ENCODE data around the gene PPP1R12B.
"Not testable (repeated sequence)": the region's sequence is repeated elsewhere in the genome, so short reads cannot be mapped to it uniquely, and the experiment has no call there.

DNA sequence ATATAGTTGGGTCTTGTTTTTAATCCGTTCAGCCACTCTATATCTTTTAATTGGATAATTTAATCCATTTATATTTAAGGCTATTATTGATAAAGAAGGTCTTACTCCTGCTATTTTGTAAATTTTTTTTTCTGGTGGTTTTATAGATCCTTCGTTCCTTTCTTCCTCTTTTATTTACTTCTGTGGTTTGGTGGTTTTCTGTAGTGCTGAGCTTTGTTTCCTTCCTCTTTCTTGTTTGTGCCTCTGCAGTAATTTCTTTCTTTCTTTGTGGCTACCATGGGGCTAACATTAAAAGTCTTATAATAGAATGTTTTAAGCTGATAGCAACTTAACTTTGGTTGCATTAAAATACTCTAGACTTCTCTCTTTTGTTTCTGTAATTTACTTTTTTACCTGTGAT is 135.5 kb downstream of the PPP1R12B start:
- TF ChIP-seq, protein P1, sequence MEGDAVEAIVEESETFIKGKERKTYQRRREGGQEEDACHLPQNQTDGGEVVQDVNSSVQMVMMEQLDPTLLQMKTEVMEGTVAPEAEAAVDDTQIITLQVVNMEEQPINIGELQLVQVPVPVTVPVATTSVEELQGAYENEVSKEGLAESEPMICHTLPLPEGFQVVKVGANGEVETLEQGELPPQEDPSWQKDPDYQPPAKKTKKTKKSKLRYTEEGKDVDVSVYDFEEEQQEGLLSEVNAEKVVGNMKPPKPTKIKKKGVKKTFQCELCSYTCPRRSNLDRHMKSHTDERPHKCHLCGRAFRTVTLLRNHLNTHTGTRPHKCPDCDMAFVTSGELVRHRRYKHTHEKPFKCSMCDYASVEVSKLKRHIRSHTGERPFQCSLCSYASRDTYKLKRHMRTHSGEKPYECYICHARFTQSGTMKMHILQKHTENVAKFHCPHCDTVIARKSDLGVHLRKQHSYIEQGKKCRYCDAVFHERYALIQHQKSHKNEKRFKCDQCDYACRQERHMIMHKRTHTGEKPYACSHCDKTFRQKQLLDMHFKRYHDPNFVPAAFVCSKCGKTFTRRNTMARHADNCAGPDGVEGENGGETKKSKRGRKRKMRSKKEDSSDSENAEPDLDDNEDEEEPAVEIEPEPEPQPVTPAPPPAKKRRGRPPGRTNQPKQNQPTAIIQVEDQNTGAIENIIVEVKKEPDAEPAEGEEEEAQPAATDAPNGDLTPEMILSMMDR (IDR thresholded peaks at IDR 0.05), result not testable (repeated sequence)
- TF ChIP-seq POLR2A (IDR thresholded peaks at IDR 0.05), result not testable (repeated sequence)

Data from ovary (tissue), 3 donors.